Gastroesophageal sphincter (tissue), 4 donors: ENCODE data around the gene GRIK3. TPM values are rescaled to one million over a fixed set of nuclear protein-coding genes. Genes with fewer than 3 reads are reported as not detected.

Source experiments
- ATAC-seq: fragments of 150-250 bp; one replicate; pipeline ENCODE4 v1.9.1; 2016; ENCODE audit warnings: mild to moderate bottlenecking, moderate library complexity
- H3K27ac ChIP-seq, 4 donors: fragments of 200-600 bp; sonication (generic) in 3 of 4; 1 replicate in 3 of 4; 2 replicates in 1 of 4; pipeline ENCODE4 v1.5.1; 2016 to 2019
- H3K27me3 ChIP-seq: fragments of 200-600 bp; sonication (generic); one replicate; pipeline ENCODE4 v1.5.1; 2019
- H3K36me3 ChIP-seq, 2 donors: fragments of 200-600 bp; sonication (generic); one replicate each; pipeline ENCODE4 v1.5.1; 2019; ENCODE audit warnings: control low read depth in 1 of 2
- H3K4me1 ChIP-seq, 3 donors: fragments of 200-600 bp; sonication (generic); 1 replicate in 2 of 3; 2 replicates in 1 of 3; pipeline ENCODE4 v1.5.1; 2016 to 2019; ENCODE audit warnings: control low read depth in 2 of 3
- H3K4me3 ChIP-seq, 2 donors: fragments of 200-600 bp; sonication (generic); one replicate each; pipeline ENCODE4 v1.5.1; 2019; ENCODE audit warnings: mild to moderate bottlenecking in 1 of 2, moderate library complexity in 1 of 2
- H3K9me3 ChIP-seq, 3 donors: fragments of 200-600 bp; sonication (generic); one replicate each; pipeline ENCODE4 v1.5.1; 2017 to 2019; ENCODE audit warnings: control low read depth in 2 of 3
- EP300 ChIP-seq: sonication (generic); formaldehyde crosslinking; IDR thresholded peaks from one replicate; pipeline ENCODE4 v1.6.1; 2017; ENCODE audit warnings: antibody characterized with exemption, mild to moderate bottlenecking
- POLR2A ChIP-seq, 2 donors: fragments of 450-650 bp; IDR thresholded peaks; one replicate each; pipeline ENCODE4 v1.6.1; 2017; ENCODE audit warnings: antibody characterized with exemption in 2 of 2, mild to moderate bottlenecking in 2 of 2, moderate library complexity in 1 of 2
- POLR2AphosphoS5 ChIP-seq: sonication (generic); formaldehyde crosslinking; IDR thresholded peaks from one replicate; pipeline ENCODE4 v1.6.1; 2017; ENCODE audit warnings: antibody characterized with exemption
- WGBS, 2 donors: methylation state at CpG; one replicate each; pipeline ENCODE4 v1.1.5; 2018; ENCODE audit warnings: low coverage in 1 of 2; 5-methylcytosine and 5-hydroxymethylcytosine counted together
- total RNA-seq, 4 donors: library from RNA; depleted of rRNA; stranded (reverse); fragments of >200 nt; gene quantifications; one replicate each; pipeline ENCODE4 v1.1.0, GENCODE V29; 2016
- TF ChIP-seq, protein P1 (sequence below), 4 experiments: fragments of 200-600 bp in 2 of 4; fragments of 450-650 bp in 2 of 4; sonication (generic) in 1 of 4; IDR thresholded peaks; one replicate each; pipeline ENCODE4 v1.5.1; 2017 to 2019; ENCODE audit warnings: antibody characterized with exemption in 4 of 4, mild to moderate bottlenecking in 2 of 4, moderate library complexity in 2 of 4

GRIK3 gene
- total RNA-seq, 4 donors from 2014 or later = 3.1 to 7.8 (median 5.0) TPM

DNA sequence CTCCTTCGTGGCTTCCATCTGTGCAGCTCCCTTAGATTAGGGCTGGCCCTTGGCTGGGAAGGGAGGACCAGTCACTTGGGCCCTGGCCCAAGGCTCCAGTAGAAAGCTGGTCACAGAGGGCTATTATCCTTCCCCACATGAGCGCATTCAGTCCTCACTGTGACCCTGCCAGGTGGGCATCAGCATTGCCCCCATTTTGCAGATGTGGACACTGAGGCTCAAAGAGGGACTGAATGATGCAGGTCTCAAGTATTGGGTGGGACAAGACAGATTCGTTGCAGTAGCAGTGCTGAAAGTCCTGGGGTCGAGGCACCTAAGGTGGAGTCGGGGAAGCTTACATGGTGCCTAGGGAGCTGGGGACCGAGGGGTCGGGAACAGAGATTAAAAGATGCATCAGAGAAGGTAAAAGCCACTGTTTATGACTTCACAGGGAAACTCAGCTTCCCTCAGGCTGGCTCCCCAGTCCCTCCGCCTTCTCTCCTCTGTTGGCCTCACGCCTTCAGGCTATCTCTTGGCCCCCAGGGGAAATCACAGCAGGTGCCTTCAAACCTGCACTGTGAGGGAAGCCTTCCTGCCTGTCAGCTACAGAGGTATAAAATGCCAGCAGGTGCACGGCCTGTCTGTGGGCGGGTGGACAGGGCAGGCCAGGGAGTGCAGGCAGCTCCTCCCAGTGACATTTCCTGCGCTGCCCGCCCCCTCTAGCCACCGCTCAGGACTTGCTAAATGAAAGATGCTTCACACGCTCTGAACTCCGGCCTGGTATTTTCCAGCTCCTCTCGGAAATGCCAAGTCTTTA lies 178.4 kb downstream of the GRIK3 start:
- Histone ChIP-seq H3K9me3 (no peaks in the 10 kb centered on the region), H3K27ac (no peak overlapping the region), H3K36me3 (no peaks in the 10 kb centered on the region), H3K27me3 (peaks cover 81% of the 10 kb centered on the region), H3K4me1 (no peaks in the 10 kb centered on the region), H3K4me3 (no peak overlapping the region)
- 40 to 45% methylated on average over 1 to 2 of the region's 17 CpGs for WGBS, 2 donors
- ATAC-seq = no peak
- TF ChIP-seq, protein P1, sequence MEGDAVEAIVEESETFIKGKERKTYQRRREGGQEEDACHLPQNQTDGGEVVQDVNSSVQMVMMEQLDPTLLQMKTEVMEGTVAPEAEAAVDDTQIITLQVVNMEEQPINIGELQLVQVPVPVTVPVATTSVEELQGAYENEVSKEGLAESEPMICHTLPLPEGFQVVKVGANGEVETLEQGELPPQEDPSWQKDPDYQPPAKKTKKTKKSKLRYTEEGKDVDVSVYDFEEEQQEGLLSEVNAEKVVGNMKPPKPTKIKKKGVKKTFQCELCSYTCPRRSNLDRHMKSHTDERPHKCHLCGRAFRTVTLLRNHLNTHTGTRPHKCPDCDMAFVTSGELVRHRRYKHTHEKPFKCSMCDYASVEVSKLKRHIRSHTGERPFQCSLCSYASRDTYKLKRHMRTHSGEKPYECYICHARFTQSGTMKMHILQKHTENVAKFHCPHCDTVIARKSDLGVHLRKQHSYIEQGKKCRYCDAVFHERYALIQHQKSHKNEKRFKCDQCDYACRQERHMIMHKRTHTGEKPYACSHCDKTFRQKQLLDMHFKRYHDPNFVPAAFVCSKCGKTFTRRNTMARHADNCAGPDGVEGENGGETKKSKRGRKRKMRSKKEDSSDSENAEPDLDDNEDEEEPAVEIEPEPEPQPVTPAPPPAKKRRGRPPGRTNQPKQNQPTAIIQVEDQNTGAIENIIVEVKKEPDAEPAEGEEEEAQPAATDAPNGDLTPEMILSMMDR (IDR thresholded peaks at IDR 0.05) = no peak
- TF ChIP-seq POLR2AphosphoS5 (no peak), EP300 (no peak), POLR2A (IDR thresholded peaks at IDR 0.05) (no peak)

DNA sequence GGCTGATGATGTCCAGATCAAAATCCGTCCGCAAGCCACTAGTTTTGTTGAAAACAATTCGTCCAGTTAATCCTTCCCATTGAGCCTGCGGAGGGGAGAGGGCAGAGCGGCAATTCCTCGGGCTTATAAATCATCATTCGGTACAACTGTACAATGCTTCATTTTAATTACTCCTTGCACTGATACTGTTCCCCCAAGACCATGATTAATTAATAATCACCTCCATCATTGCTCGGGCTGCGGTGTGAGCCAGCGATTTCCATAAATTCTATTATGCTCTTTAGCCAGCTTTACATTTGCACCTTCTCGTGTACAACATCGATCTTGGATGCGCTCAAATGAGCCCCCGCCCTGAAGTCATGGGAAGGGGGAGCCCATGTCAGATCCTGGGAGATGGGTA lies 180.7 kb downstream of the GRIK3 start:
- 57 to 60% methylated on average over 10 to 11 of the region's 14 CpGs for WGBS, 2 donors
- H3K36me3 ChIP-seq = no peaks in the 10 kb centered on the region
- no peaks in the 10 kb centered on the region for H3K9me3 ChIP-seq
- H3K4me1 ChIP-seq = no peaks in the 10 kb centered on the region
- no peak for ATAC-seq
- H3K4me3 ChIP-seq = no peak overlapping the region
- H3K27ac ChIP-seq = no peak overlapping the region
- TF ChIP-seq POLR2AphosphoS5 (no peak), EP300 (no peak), POLR2A (IDR thresholded peaks at IDR 0.05) (no peak)
- TF ChIP-seq, protein P1 (IDR thresholded peaks at IDR 0.05) = no peak
- H3K27me3 ChIP-seq = peaks cover 83% of the 10 kb centered on the region

DNA sequence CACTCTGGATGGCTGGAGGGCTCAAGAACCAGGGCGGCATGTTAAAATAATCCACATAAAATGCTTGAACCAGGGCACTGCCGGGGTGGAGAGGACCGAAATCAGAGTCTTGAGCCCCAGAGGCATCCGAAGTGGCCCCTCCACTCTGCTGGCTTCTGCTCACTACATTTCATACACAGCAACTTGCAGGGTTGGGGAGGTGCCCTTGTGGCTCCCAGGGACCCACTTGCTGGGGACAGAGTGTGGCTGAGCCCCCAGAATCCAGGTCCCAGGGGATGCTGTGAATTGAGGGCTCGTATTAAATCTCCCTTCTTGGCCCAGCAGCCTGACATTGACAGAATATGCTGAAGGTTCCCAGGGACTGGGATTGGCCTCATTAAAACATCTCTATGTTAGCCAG lies 181.7 kb downstream of the GRIK3 start:
- TF ChIP-seq, protein P1 (IDR thresholded peaks at IDR 0.05) = no peak
- TF ChIP-seq POLR2A (IDR thresholded peaks at IDR 0.05) (no peak), EP300 (no peak)
- WGBS, 2 donors = 67% methylated on average over 3 of the region's 5 CpGs; no CpG with 5 or more reads in 1 of the 2 donors
- Histone ChIP-seq H3K27me3 (peaks cover 81% of the 10 kb centered on the region), H3K4me1 (no peaks in the 10 kb centered on the region), H3K4me3 (no peak overlapping the region), H3K27ac (no peak overlapping the region), H3K9me3 (no peaks in the 10 kb centered on the region), H3K36me3 (no peaks in the 10 kb centered on the region)
- no peak for ATAC-seq

DNA sequence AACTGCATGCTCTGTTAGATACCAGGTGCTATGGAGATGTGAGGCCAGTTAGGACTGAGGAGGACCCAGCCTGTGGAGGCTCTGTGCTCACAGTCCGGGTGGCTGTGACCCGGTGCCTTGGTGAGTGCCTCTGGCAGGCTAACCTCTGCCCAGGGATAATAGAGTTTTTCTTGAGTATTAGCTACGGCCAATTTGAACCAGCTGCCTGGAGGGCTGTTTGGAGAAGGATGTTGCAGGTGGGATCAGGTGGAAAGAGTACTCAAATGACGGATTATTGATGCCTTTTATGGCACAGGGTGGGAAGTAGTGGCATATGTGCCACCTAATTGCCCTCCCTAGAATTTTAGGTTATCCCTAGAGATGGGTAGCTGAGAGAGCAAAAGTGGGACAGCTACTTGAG lies 182.7 kb downstream of the GRIK3 start:
- Histone ChIP-seq H3K4me3 (no peak overlapping the region), H3K9me3 (no peaks in the 10 kb centered on the region), H3K4me1 (no peaks in the 10 kb centered on the region), H3K27me3 (peaks cover 91% of the 10 kb centered on the region), H3K27ac (no peak overlapping the region), H3K36me3 (no peaks in the 10 kb centered on the region)
- ATAC-seq = no peak
- WGBS, 2 donors = 63% methylated on average over 2 of the region's 4 CpGs; no CpG with 5 or more reads in 1 of the 2 donors
- TF ChIP-seq, protein P1 (IDR thresholded peaks at IDR 0.05) = no peak
- TF ChIP-seq POLR2A (IDR thresholded peaks at IDR 0.05) (no peak), POLR2AphosphoS5 (no peak), EP300 (no peak)

DNA sequence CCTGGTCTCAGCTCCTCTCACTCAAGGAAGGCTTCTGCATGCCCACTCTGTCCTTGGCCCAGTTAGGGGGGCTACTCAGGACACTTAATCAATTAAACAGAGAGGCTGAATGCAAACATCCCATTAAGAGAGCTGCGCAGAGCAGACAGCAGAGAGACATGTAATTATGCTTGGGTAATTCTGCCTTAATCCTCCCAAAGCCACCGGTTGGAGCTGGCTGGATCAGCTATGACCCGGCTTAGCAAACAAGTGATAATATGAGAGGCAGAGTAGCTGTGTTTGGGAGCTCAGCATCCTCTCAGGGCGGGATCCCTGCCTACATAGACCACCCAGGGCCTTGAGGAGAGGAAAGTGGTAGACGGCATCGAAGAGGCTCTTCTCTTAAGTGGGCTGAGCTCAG lies 183.2 kb downstream of the GRIK3 start:
- H3K9me3 ChIP-seq = no peaks in the 10 kb centered on the region
- ATAC-seq = no peak
- no peaks in the 10 kb centered on the region for H3K4me1 ChIP-seq
- no peaks in the 10 kb centered on the region for H3K36me3 ChIP-seq
- H3K27me3 ChIP-seq = peaks cover 93% of the 10 kb centered on the region
- no peak overlapping the region for H3K27ac ChIP-seq
- TF ChIP-seq, protein P1 (IDR thresholded peaks at IDR 0.05) = no peak
- TF ChIP-seq EP300 = no peak
- no peak for TF ChIP-seq POLR2AphosphoS5
- TF ChIP-seq POLR2A (IDR thresholded peaks at IDR 0.05) = no peak
- 19% methylated on average over 5 of the region's 6 CpGs; no CpG with 5 or more reads in 1 of the 2 donors for WGBS, 2 donors
- no peak overlapping the region for H3K4me3 ChIP-seq
